Measurements from ENCODE around the gene UNC13D.
A peak's percentile ranks its signal among the peaks of the same experiment; 100 is the strongest.

The UNC13D gene

GRCh38 chr17:75830164-75831031, 13.8 kb downstream of the UNC13D start:
- H3K4me3 ChIP-seq (ENCODE audit: control insufficient read depth, low read depth, low read length) = no peak overlapping the region
- DNase-seq (ENCODE audit: low read depth) = no peak
- peak; percentile 54 for TF ChIP-seq CTCF (IDR thresholded peaks at IDR 0.05; ENCODE audit: control insufficient read depth, insufficient read depth, low read depth, low read length, missing control alignments)

GRCh38 chr17:75829747-75830146, 14.5 kb downstream of the UNC13D start:
- no peak overlapping the region for H3K4me3 ChIP-seq (ENCODE audit: control insufficient read depth, low read depth, low read length)
- no peak for TF ChIP-seq CTCF (IDR thresholded peaks at IDR 0.05; ENCODE audit: control insufficient read depth, insufficient read depth, low read depth, low read length, missing control alignments)
- DNase-seq (ENCODE audit: low read depth) = no peak

- DNase-seq (ENCODE audit: low read depth) = no peak
- H3K4me3 ChIP-seq (ENCODE audit: control insufficient read depth, low read depth, low read length) = no peak overlapping the region
- TF ChIP-seq CTCF (IDR thresholded peaks at IDR 0.05; ENCODE audit: control insufficient read depth, insufficient read depth, low read depth, low read length, missing control alignments) = no peak
Observed at GRCh38 chr17:75828741-75829140, 15.5 kb downstream of the UNC13D start.

GRCh38 chr17:75828076-75828400, 16.2 kb downstream of the UNC13D start:
- no peak overlapping the region for H3K4me3 ChIP-seq (ENCODE audit: control insufficient read depth, low read depth, low read length)
- no peak for DNase-seq (ENCODE audit: low read depth)
- no peak for TF ChIP-seq CTCF (IDR thresholded peaks at IDR 0.05; ENCODE audit: control insufficient read depth, insufficient read depth, low read depth, low read length, missing control alignments)

- no peak for DNase-seq (ENCODE audit: low read depth)
- peak; percentile 81 for TF ChIP-seq CTCF (IDR thresholded peaks at IDR 0.05; ENCODE audit: control insufficient read depth, insufficient read depth, low read depth, low read length, missing control alignments)
- H3K4me3 ChIP-seq (ENCODE audit: control insufficient read depth, low read depth, low read length) = peak overlapping the region; percentile 26
Observed at GRCh38 chr17:75827308-75828075, 16.7 kb downstream of the UNC13D start.

GRCh38 chr17:75826561-75827307, 17.5 kb downstream of the UNC13D start:
- no peak overlapping the region for H3K4me3 ChIP-seq (ENCODE audit: control insufficient read depth, low read depth, low read length)
- no peak for DNase-seq (ENCODE audit: low read depth)
- no peak for TF ChIP-seq CTCF (IDR thresholded peaks at IDR 0.05; ENCODE audit: control insufficient read depth, insufficient read depth, low read depth, low read length, missing control alignments)

All from AG09309 (cell line).